Neural cell (in vitro differentiated cells): ENCODE data around the gene EGFL7. TPM values are rescaled to one million over a fixed set of nuclear protein-coding genes. Genes with fewer than 3 reads are reported as not detected.

Source experiments
- H2AFZ ChIP-seq: fragments of 200-600, 300-800 bp; sonication (generic), shearing (Covaris generic); 2 replicates; pipeline ENCODE4 v1.6.0; 2014; ENCODE audit warnings: low read depth, mild to moderate bottlenecking, antibody characterized with exemption, low read length, moderate library complexity
- H3F3A ChIP-seq: fragments of 200-600 bp; shearing (Covaris generic); 2 replicates; pipeline ENCODE4 v1.6.1; 2016; ENCODE audit warnings: mild to moderate bottlenecking, moderate library complexity, mixed read lengths, antibody characterized with exemption, low read length; ENCODE audit not compliant: insufficient read depth, poor library complexity, severe bottlenecking
- H3K27ac ChIP-seq: fragments of 200-600, 300-800 bp; sonication (generic), shearing (Covaris generic); 2 replicates; pipeline ENCODE4 v1.5.1; 2014; ENCODE audit warnings: mild to moderate bottlenecking, low read length, moderate library complexity
- H3K27me3 ChIP-seq: fragments of 300-800, 200-600 bp; sonication (generic), shearing (Covaris generic); 2 replicates; pipeline ENCODE4 v1.6.0; 2014; ENCODE audit warnings: mild to moderate bottlenecking, low read depth, low read length, moderate library complexity; ENCODE audit not compliant: insufficient read depth
- H3K36me3 ChIP-seq: fragments of 300-800, 200-600 bp; sonication (generic), shearing (Covaris generic); 2 replicates; pipeline ENCODE4 v1.5.1; 2014; ENCODE audit warnings: mild to moderate bottlenecking, antibody characterized with exemption, low read length, moderate library complexity; ENCODE audit not compliant: insufficient read depth
- H3K4me2 ChIP-seq: fragments of 300-800, 200-600 bp; sonication (generic), shearing (Covaris generic); 2 replicates; pipeline ENCODE4 v1.6.0; 2014; ENCODE audit warnings: mild to moderate bottlenecking, low read length
- H3K4me3 ChIP-seq: fragments of 300-800, 200-600 bp; sonication (generic), shearing (Covaris generic); 2 replicates; pipeline ENCODE4 v1.5.1; 2014; ENCODE audit warnings: mild to moderate bottlenecking, low read length, moderate library complexity
- H3K79me2 ChIP-seq: fragments of 200-600 bp; shearing (Covaris generic); replicated peaks from 2 replicates; pipeline ENCODE4 v1.6.0; 2014; ENCODE audit warnings: mild to moderate bottlenecking, low read length, moderate library complexity; ENCODE audit not compliant: insufficient read depth
- H3K9ac ChIP-seq: fragments of 300-800, 200-600 bp; sonication (generic), shearing (Covaris generic); 2 replicates; pipeline ENCODE4 v1.6.1; 2016; ENCODE audit warnings: mild to moderate bottlenecking, low read length, mixed read lengths
- H3K9me2 ChIP-seq: fragments of 200-600 bp; shearing (Covaris generic); 2 replicates; pipeline ENCODE4 v1.6.1; 2016; ENCODE audit warnings: mild to moderate bottlenecking, low read length, mixed read lengths; ENCODE audit not compliant: insufficient read depth
- H3K9me3 ChIP-seq: fragments of 200-600, 300-800 bp; sonication (generic), shearing (Covaris generic); 2 replicates; pipeline ENCODE4 v1.6.1; 2016; ENCODE audit warnings: mild to moderate bottlenecking, mixed run types, low read length, moderate library complexity, mixed read lengths
- H4K20me1 ChIP-seq: fragments of 200-600 bp; shearing (Covaris generic); 2 replicates; pipeline ENCODE4 v1.6.1; 2016; ENCODE audit warnings: mild to moderate bottlenecking, mixed run types; ENCODE audit not compliant: insufficient read depth
- CTCF ChIP-seq: fragments of 450-650 bp; IDR thresholded peaks from 2 replicates; pipeline ENCODE4 v1.5.1; 2014; ENCODE audit warnings: antibody characterized with exemption, mild to moderate bottlenecking, moderate library complexity; ENCODE audit not compliant: poor library complexity, severe bottlenecking
- EP300 ChIP-seq: fragments of 450-650 bp; conservative IDR thresholded peaks from 2 replicates; pipeline ENCODE4 v1.6.1; 2014; ENCODE audit warnings: antibody characterized with exemption, mild to moderate bottlenecking, moderate library complexity; ENCODE audit not compliant: poor library complexity, severe bottlenecking
- EZH2 ChIP-seq: fragments of 200-600, 300-800 bp; shearing (Covaris generic), sonication (generic); IDR thresholded peaks from 2 replicates; pipeline ENCODE4 v1.6.1; 2014; ENCODE audit warnings: antibody characterized with exemption, low read length, borderline replicate concordance, mild to moderate bottlenecking; ENCODE audit not compliant: insufficient read depth, poor library complexity, severe bottlenecking
- MXI1 ChIP-seq: fragments of 450-650 bp; conservative IDR thresholded peaks from 2 replicates; pipeline ENCODE4 v1.6.1; 2014; ENCODE audit warnings: antibody characterized with exemption, mild to moderate bottlenecking; ENCODE audit not compliant: poor library complexity, severe bottlenecking
- POLR2AphosphoS5 ChIP-seq: IDR thresholded peaks from 2 replicates; pipeline ENCODE4 v1.6.1; 2012
- RAD21 ChIP-seq: fragments of 450-650 bp; conservative IDR thresholded peaks from 2 replicates; pipeline ENCODE4 v1.6.1; 2014; ENCODE audit warnings: antibody characterized with exemption, mild to moderate bottlenecking, moderate library complexity
- REST ChIP-seq: IDR thresholded peaks from 2 replicates; pipeline ENCODE4 v1.6.1; 2012; ENCODE audit warnings: borderline replicate concordance
- SMC3 ChIP-seq: fragments of 450-650 bp; conservative IDR thresholded peaks from 2 replicates; pipeline ENCODE4 v1.6.1; 2014; ENCODE audit warnings: antibody characterized with exemption, mild to moderate bottlenecking, moderate library complexity; ENCODE audit not compliant: poor library complexity
- TAF1 ChIP-seq: IDR thresholded peaks from 2 replicates; pipeline ENCODE4 v1.6.1; 2012; ENCODE audit warnings: low read depth
- polyA plus RNA-seq: library from polyadenylated mRNA; depleted of rRNA; stranded (reverse); fragments of >200 nt; gene quantifications from 2 replicates; pipeline ENCODE4 v1.2.3, GENCODE V29; 2014

Gene EGFL7
- polyA plus RNA-seq, 1 donor from 2014 or later = 12.5 TPM

DNA sequence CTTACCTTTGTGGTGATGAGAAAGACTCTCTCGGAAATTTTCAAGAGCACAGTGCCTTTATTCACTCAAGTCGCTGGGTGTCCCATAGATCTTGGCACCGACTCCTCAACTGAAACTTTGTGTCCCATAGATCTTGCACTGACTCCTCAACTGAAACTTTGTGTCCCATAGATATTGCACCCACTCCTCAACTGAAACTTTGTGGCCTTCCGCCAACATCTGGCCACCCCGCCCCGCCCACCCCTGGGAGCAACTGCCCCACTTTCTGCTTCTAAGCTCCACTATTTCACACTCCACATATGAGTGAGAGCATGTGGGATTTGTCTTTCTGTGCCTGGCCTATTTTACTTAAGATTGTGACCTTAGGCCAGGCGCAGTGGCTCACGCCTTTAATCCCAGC, 12.7 kb upstream of the EGFL7 start:
- no peaks in the 10 kb centered on the region for H3K9me2 ChIP-seq
- H3K27ac ChIP-seq = no peak overlapping the region
- no peaks in the 10 kb centered on the region for H3F3A ChIP-seq
- H3K36me3 ChIP-seq = no peaks in the 10 kb centered on the region
- TF ChIP-seq SMC3 = no peak
- TF ChIP-seq CTCF = no peak
- TF ChIP-seq POLR2AphosphoS5 = no peak
- no peak for TF ChIP-seq MXI1
- TF ChIP-seq REST = no peak
- TF ChIP-seq TAF1 = no peak
- no peak for TF ChIP-seq EP300
- no peak for TF ChIP-seq EZH2
- no peak for TF ChIP-seq RAD21
- no peaks in the 10 kb centered on the region for H3K9me3 ChIP-seq
- no peaks in the 10 kb centered on the region for H4K20me1 ChIP-seq
- no peak overlapping the region for H2AFZ ChIP-seq
- no peaks in the 10 kb centered on the region for H3K27me3 ChIP-seq
- no peak overlapping the region for H3K4me2 ChIP-seq
- H3K9ac ChIP-seq = no peak overlapping the region
- no peak overlapping the region for H3K4me3 ChIP-seq
- no peaks in the 10 kb centered on the region for H3K79me2 ChIP-seq

- Histone ChIP-seq H3K27me3 (no peaks in the 10 kb centered on the region), H3K36me3 (no peaks in the 10 kb centered on the region), H3K9ac (no peak overlapping the region), H3K79me2 (no peaks in the 10 kb centered on the region), H3K9me3 (no peaks in the 10 kb centered on the region), H3K9me2 (no peaks in the 10 kb centered on the region), H2AFZ (no peak overlapping the region), H3K4me3 (no peak overlapping the region), H3F3A (no peaks in the 10 kb centered on the region), H4K20me1 (no peaks in the 10 kb centered on the region), H3K27ac (no peak overlapping the region), H3K4me2 (no peak overlapping the region)
- no peak for TF ChIP-seq SMC3
- no peak for TF ChIP-seq EZH2
- TF ChIP-seq POLR2AphosphoS5 = no peak
- no peak for TF ChIP-seq REST
- no peak for TF ChIP-seq MXI1
- TF ChIP-seq CTCF = no peak
- no peak for TF ChIP-seq RAD21
- no peak for TF ChIP-seq TAF1
- no peak for TF ChIP-seq EP300
Observed at GRCh38 chr9:136650648-136651047, 12.1 kb upstream of the EGFL7 start.
